Cortex of kidney (tissue), 1 donor: Measurements from ENCODE around the gene RSPH4A.
"Not testable (repeated sequence)": the region's sequence is repeated elsewhere in the genome, so short reads cannot be mapped to it uniquely, and the experiment has no call there.

ENCODE experiments used
- DNase-seq: peaks from one replicate; lab custom pipeline; 2025; lab: John Stamatoyannopoulos, UW

Gene RSPH4A

DNA sequence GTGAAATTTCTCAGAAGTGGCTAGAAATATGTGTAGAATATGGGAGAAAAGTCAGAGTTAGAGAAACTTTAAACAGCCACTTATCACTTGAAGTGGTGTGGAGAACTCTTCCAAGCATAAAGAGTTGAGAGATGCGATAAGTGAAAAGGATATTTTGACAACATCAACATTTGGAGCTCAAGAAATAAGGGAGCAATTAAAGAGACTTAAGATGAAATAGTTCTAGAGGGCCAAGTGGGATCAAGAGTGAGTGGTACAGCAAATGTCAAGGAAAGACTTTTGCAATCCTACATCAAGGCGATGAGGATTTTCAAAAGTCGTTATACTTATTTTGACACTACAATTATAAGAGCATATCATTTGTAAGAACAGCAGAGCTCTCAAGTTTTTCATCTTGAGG lies 9.6 kb downstream of the RSPH4A start:
- DNase-seq = no peak

GRCh38 chr6:116629563-116629981 lies 13.3 kb downstream of the RSPH4A start:
- DNase-seq = no peak

- DNase-seq = no peak
Measured at GRCh38 chr6:116631379-116631990, 15.2 kb downstream of the RSPH4A start.

DNA sequence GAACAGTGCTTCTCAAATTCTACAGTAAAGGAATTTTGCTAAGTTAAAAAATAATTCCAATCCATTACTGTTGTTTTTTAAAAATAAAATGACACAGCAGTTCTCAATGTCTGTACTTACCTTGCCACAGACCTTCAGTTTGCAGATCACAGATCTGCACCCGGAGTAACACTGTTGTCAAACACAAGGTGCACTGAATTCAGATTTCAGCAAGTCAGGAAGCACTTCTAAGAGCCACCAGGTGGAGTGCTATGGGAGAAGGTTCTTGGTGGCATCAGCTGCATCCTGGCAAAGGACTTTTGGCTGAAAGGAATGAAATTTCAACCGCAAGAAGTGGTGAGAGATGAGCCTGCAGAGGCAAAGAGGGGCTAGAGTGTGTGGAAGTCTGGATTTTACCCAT lies 17.4 kb downstream of the RSPH4A start:
- no peak for DNase-seq

DNA sequence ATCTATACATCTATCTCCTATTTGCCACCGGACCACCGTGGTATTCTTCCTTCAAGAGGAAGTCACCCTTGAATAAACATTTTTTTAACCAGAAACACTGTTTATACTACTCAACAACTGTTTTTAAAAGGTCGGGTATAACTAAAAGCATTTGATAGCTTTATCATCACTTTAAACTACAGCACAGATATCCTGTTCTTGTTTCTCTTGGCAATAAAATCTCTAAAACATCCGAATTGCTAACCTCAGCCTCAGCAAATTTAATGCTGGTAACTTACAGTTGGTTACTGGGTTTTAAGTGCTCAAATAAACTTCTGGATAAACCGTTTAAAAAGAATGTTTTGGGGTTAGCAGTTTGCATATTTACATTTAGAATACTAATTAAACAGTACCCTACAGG lies 31.9 kb downstream of the RSPH4A start:
- DNase-seq = no peak

DNA sequence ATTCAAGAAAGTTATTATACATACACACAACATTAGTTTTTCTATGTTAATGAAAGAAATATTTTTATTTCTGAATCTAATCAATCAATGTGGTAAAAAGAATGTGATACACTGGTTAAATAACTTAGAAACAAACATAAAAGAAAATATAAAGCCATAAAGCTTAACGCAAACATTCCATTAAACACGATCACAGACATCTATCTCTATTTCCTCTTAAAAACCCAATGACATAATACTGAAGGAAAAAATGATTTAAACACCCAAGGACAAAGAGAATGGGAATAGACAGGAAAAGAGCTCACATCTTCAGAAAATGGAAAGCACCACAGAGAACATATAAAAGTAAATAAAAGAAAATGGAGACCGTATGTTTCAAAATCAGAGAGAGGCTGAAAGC lies 32.9 kb downstream of the RSPH4A start:
- DNase-seq = no peak

- DNase-seq = no peak
Measured at GRCh38 chr6:116651916-116652315, 35.6 kb downstream of the RSPH4A start.

DNA sequence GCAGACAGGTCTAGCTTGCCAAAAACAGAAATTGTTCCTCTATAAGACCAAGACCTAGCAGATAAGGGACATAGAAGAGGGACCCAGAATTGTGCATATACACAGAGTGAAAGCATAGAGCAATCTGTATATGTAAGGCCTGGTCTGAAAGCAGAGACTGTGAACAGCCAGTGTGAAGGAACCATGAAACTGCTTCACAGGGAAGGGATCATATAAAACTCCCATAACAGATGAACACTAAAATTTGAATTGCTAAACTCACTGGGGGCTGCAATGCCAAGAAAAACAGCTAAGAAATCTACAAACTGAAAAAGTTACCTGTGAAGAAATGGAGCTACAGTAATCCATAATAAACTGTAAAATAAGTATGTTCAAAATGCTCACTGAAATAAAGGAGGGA lies 45.3 kb downstream of the RSPH4A start:
- DNase-seq = no peak

DNA sequence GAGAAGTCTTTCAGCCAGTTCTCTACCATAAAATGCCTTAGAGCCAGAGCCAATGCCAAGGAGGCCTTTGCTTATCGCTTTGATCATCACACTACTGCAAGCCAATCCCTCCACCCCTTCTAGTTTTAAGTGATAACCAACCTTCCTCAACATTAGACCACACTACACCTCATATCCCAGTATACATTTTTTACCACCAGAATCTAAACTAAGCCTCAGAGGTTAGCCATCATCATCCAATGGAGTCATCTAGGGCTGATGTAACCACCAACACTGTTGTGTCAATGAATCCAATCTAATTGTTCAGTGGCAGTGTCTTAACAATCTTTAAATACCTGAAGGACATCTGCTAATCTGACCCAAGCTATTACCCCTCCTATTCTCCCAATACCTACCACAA lies 45.9 kb downstream of the RSPH4A start:
- DNase-seq = no peak

- DNase-seq = no peak
Measured at GRCh38 chr6:116663308-116663707, 47.0 kb downstream of the RSPH4A start.

DNA sequence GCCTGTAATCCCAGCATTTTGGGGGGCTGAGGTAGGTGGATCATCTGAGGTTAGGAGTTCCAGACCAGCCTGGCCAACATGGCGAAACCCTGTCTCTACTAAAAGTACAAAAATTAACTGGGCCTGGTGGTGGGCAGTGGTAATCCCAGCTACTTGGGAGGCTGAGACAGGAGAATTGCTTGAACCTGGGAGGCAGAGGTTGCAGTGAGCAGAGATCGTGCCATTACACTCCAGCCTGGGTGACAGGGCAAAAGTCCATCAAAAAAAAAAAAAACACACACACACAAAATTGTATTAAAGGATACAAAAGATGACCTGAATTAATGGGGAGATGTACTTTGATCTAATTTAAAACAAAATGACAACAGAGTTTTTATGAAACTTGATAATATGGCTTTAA lies 47.9 kb downstream of the RSPH4A start:
- DNase-seq = not testable (repeated sequence)

- DNase-seq = no peak
Measured at GRCh38 chr6:116665464-116665863, 49.2 kb downstream of the RSPH4A start.

- no peak for DNase-seq
Measured at GRCh38 chr6:116666869-116667268, 50.6 kb downstream of the RSPH4A start.

- DNase-seq = no peak
Measured at GRCh38 chr6:116667623-116668022, 51.3 kb downstream of the RSPH4A start.

DNA sequence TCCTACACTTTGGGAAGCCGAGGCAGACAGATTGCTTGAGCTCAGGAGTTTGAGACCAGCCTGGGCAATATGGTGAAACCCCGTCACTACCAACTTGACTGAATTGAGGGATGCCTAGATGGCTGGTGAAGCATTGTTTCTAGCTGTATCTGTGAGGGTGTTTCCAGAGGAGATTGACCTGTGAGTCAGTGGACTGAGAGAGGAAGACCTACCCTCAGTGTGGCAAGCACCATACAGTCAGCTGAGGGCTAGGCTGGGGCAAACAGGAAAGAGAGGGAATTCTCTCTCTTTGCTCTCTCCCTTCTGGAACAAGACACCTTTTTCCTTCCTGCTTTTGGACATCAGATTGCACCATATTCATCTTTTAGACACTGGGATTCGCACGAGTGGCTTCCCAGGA lies 56.0 kb downstream of the RSPH4A start:
- no peak for DNase-seq

GRCh38 chr6:116676021-116676420 lies 59.7 kb downstream of the RSPH4A start:
- no peak for DNase-seq

DNA sequence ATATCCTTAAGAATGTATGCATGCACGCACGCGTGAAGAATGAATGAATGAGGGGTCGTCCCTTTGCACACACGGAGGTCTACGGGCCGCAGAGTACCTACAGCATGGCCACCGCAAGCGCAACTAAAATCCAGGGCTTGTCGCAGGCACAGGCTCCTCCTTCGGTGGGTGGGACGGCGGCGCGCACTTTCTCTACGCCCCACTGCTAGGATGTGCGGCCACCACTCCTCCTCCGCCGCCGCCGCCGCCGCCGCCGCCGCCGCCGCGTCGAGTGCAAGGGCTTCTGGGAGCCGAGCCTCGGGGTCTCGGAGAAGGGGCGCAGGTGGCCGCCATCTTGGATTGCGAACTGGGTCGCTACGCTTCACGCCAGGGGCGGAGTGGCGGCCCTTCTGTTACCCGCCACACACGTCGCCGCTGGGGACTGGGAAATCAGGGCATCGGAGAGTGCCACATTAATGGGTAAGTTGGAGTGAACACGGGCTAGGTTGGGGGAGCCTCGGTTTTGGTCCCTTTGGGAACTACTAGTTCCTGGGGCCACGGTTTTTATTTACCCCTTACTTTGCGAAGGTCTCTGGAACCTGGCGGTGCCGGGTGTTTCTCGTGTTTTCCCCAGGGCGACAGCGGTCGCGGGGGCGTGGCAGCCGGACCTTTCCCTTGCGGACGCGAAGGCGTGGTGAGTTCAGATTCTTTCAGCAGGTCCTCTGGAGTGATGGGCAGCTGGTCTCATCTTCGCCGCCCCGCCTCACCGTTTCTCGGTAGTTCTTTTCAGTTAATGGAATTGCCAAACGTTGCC lies 64.8 kb downstream of the RSPH4A start, which contains the start of gene KPNA5:
TSS of gene KPNA5 (plus strand) at position 332 of the 793 bp plus-strand sequence. CDS start at position 456, 124 bp downstream.
- peak; percentile 46 for DNase-seq

DNA sequence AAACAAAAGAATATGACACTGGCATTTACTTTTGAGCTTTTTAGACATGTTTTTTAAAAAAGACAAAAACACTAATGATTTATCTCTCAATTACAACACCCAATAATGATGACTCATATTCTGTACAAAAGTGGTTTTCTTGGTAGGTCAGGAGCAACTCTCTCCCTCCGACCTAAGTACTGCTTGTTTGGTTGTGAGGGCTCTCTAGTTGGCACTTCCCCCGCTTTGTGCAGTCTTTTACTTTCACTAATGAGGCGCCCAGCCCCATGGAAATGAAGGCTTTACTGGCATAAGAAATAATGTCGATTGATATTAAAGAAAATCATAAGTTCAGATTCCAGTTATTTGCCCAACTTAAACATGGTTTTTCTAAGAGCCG lies 66.0 kb downstream of the RSPH4A start:
- DNase-seq = no peak
